IMR-90 (cell line): ENCODE measurements around the gene TRPC4AP. TPM values are rescaled to one million over a fixed set of nuclear protein-coding genes. Genes with fewer than 3 reads are reported as not detected.

Experiments
- ATAC-seq: fragments of 200-7000 bp; cut with Tn5 transposase; 2 replicates; pipeline ENCODE4 v1.9.1; 2020; ENCODE audit warnings: low read depth, mild to moderate bottlenecking, moderate library complexity
- BruUV-seq: library from RNA; stranded (reverse); fragments of 400-500 nt; replicated peaks from 2 replicates; lab custom pipeline; 2021; lab: Mats Ljungman, UMichigan
- CTCF ChIA-PET: fragments of 300-600 bp; formaldehyde crosslinking; extraction: SDS; loops from one replicate; lab custom pipeline; 2021; ENCODE audit warnings: antibody characterized with exemption; lab: Yijun Ruan, JAX
- POLR2A ChIA-PET: fragments of 300-600 bp; sonication (Branson Sonifier 250); formaldehyde crosslinking; loops from one replicate; lab custom pipeline; 2022; ENCODE audit warnings: antibody characterized with exemption; ENCODE audit not compliant: unreplicated experiment; lab: Charles Lee
- DNase-seq: peaks from one replicate; pipeline ENCODE4 v3.0.0; 2013
- H2AFZ ChIP-seq: replicated peaks from 2 replicates; pipeline ENCODE3; 2013; ENCODE audit warnings: low read length, mild to moderate bottlenecking; ENCODE audit not compliant: poor library complexity
- H2AK5ac ChIP-seq: 2 replicates; pipeline ENCODE4 v1.6.1; 2013; ENCODE audit warnings: low read depth, low read length, inconsistent platforms
- H2AK9ac ChIP-seq: replicated peaks from 2 replicates; pipeline ENCODE3; 2013; ENCODE audit warnings: mild to moderate bottlenecking, low read depth, low read length, moderate library complexity; ENCODE audit not compliant: poor library complexity
- H2BK120ac ChIP-seq: 2 replicates; pipeline ENCODE4 v1.6.1; 2013; ENCODE audit warnings: low read depth, low read length, inconsistent platforms
- H2BK15ac ChIP-seq: 3 replicates; pipeline ENCODE4 v1.6.1; 2013; ENCODE audit warnings: low read depth, low read length, inconsistent platforms
- H2BK20ac ChIP-seq: 2 replicates; pipeline ENCODE4 v1.6.1; 2013; ENCODE audit warnings: low read depth, mild to moderate bottlenecking, inconsistent platforms, low read length, moderate library complexity
- H2BK5ac ChIP-seq: 2 replicates; pipeline ENCODE4 v1.6.1; 2013; ENCODE audit warnings: mild to moderate bottlenecking, low read depth, low read length, inconsistent platforms; ENCODE audit not compliant: poor library complexity, severe bottlenecking
- H3K14ac ChIP-seq: replicated peaks from 2 replicates; pipeline ENCODE4 v1.6.1; 2013; ENCODE audit warnings: low read depth, low read length, inconsistent platforms
- H3K18ac ChIP-seq: 2 replicates; pipeline ENCODE4 v1.6.1; 2013; ENCODE audit warnings: low read depth, low read length, control low read depth
- H3K23ac ChIP-seq: 2 replicates; pipeline ENCODE4 v1.6.1; 2013; ENCODE audit warnings: low read depth, low read length, inconsistent platforms
- H3K27ac ChIP-seq: 2 replicates; pipeline ENCODE4 v1.5.1; 2013; ENCODE audit warnings: mild to moderate bottlenecking, control low read depth, low read length; ENCODE audit not compliant: insufficient read depth
- H3K27me3 ChIP-seq: 2 replicates; pipeline ENCODE4 v1.6.1; 2013; ENCODE audit warnings: low read length; ENCODE audit not compliant: control insufficient read depth, insufficient read depth
- H3K36me3 ChIP-seq: 2 replicates; pipeline ENCODE4 v1.6.1; 2013; ENCODE audit warnings: low read length, mixed read lengths; ENCODE audit not compliant: control insufficient read depth, insufficient read depth
- H3K4ac ChIP-seq: 2 replicates; pipeline ENCODE4 v1.6.1; 2013; ENCODE audit warnings: low read depth, low read length, inconsistent platforms
- H3K4me1 ChIP-seq: 2 replicates; pipeline ENCODE4 v1.6.1; 2013; ENCODE audit warnings: low read length, mixed read lengths; ENCODE audit not compliant: control insufficient read depth, insufficient read depth
- H3K4me2 ChIP-seq: 2 replicates; pipeline ENCODE4 v1.6.1; 2013; ENCODE audit warnings: low read depth, mild to moderate bottlenecking, control low read depth, low read length, moderate library complexity
- H3K4me3 ChIP-seq: 2 replicates; pipeline ENCODE4 v1.5.1; 2013; ENCODE audit warnings: low read depth, mild to moderate bottlenecking, control low read depth, low read length, moderate library complexity; ENCODE audit not compliant: insufficient read depth
- H3K56ac ChIP-seq: 2 replicates; pipeline ENCODE4 v1.6.1; 2013; ENCODE audit warnings: low read length, inconsistent platforms; ENCODE audit not compliant: insufficient read depth; ENCODE audit errors: extremely low read depth
- H3K79me1 ChIP-seq, 2 experiments: 2 replicates each; pipeline ENCODE4 v1.6.1; 2013; ENCODE audit warnings: low read length in 2 of 2, inconsistent platforms in 1 of 2, low read depth in 1 of 2
- H3K9ac ChIP-seq: 2 replicates; pipeline ENCODE4 v1.6.1; 2013; ENCODE audit warnings: low read depth, low read length, control low read depth
- H3K9me1 ChIP-seq: 2 replicates; pipeline ENCODE4 v1.6.1; 2013; ENCODE audit warnings: low read length, inconsistent platforms; ENCODE audit not compliant: insufficient read depth
- H3K9me3 ChIP-seq: 2 replicates; pipeline ENCODE4 v1.6.1; 2013; ENCODE audit warnings: low read length; ENCODE audit not compliant: control insufficient read depth, insufficient read depth
- H4K20me1 ChIP-seq: 2 replicates; pipeline ENCODE4 v1.6.1; 2013; ENCODE audit warnings: low read length, inconsistent platforms; ENCODE audit not compliant: insufficient read depth
- H4K5ac ChIP-seq: 2 replicates; pipeline ENCODE4 v1.6.1; 2013; ENCODE audit warnings: mild to moderate bottlenecking, low read depth, low read length, control low read depth
- H4K8ac ChIP-seq, 2 experiments: 2 replicates each; pipeline ENCODE4 v1.6.1; 2013; ENCODE audit warnings: low read depth in 2 of 2, low read length in 2 of 2, control low read depth in 1 of 2, inconsistent platforms in 1 of 2
- H4K91ac ChIP-seq: 2 replicates; pipeline ENCODE4 v1.6.1; 2013; ENCODE audit warnings: low read depth, low read length, inconsistent platforms; ENCODE audit not compliant: insufficient read depth
- BHLHE40 ChIP-seq: fragments of 150-350 bp; IDR thresholded peaks from 2 replicates; pipeline ENCODE4 v1.6.1; 2016; ENCODE audit warnings: mild to moderate bottlenecking, low read depth, low read length
- CEBPB ChIP-seq: IDR thresholded peaks from 2 replicates; pipeline ENCODE4 v1.6.1; 2012; ENCODE audit warnings: low read depth, low read length, improper control_type of control experiment
- CHD1 ChIP-seq: IDR thresholded peaks from 2 replicates; pipeline ENCODE4 v1.6.1; 2012; ENCODE audit warnings: low read depth, low read length, improper control_type of control experiment
- ELK1 ChIP-seq: fragments of 150-350 bp; IDR thresholded peaks from 2 replicates; pipeline ENCODE4 v1.6.1; 2016; ENCODE audit warnings: low read depth, mild to moderate bottlenecking, low read length, moderate library complexity, borderline replicate concordance
- FOS ChIP-seq: fragments of 150-350 bp; IDR thresholded peaks from 2 replicates; pipeline ENCODE4 v1.6.1; 2016; ENCODE audit warnings: low read depth, low read length
- MAFK ChIP-seq: IDR thresholded peaks from 2 replicates; pipeline ENCODE4 v1.6.1; 2012; ENCODE audit warnings: low read depth, low read length, improper control_type of control experiment
- MAZ ChIP-seq: IDR thresholded peaks from 2 replicates; pipeline ENCODE4 v1.6.1; 2012; ENCODE audit warnings: low read depth, mild to moderate bottlenecking, low read length, improper control_type of control experiment, moderate library complexity, borderline replicate concordance
- MXI1 ChIP-seq: IDR thresholded peaks from 2 replicates; pipeline ENCODE4 v1.6.1; 2012; ENCODE audit warnings: low read depth, mild to moderate bottlenecking, low read length, moderate library complexity, borderline replicate concordance
- NFE2L2 ChIP-seq: fragments of 150-350 bp; IDR thresholded peaks from 2 replicates; pipeline ENCODE4 v1.6.1; 2016; ENCODE audit warnings: low read depth, mild to moderate bottlenecking, low read length
- POLR2A ChIP-seq: IDR thresholded peaks from 2 replicates; pipeline ENCODE4 v1.6.1; 2012; ENCODE audit warnings: mild to moderate bottlenecking, low read depth, low read length
- RAD21 ChIP-seq: IDR thresholded peaks from 2 replicates; pipeline ENCODE4 v1.6.1; 2012; ENCODE audit warnings: low read length, improper control_type of control experiment
- RCOR1 ChIP-seq: IDR thresholded peaks from 2 replicates; pipeline ENCODE4 v1.6.1; 2012; ENCODE audit warnings: mild to moderate bottlenecking, low read length, improper control_type of control experiment; ENCODE audit not compliant: insufficient replicate concordance
- RFX5 ChIP-seq: IDR thresholded peaks from 2 replicates; pipeline ENCODE4 v1.8.0; 2012; ENCODE audit warnings: low read depth, mild to moderate bottlenecking, low read length, moderate library complexity
- SMC3 ChIP-seq: fragments of 150-350 bp; IDR thresholded peaks from 2 replicates; pipeline ENCODE4 v1.6.1; 2016; ENCODE audit warnings: low read depth, mild to moderate bottlenecking, antibody characterized with exemption, low read length, moderate library complexity
- dilution Hi-C: fragments of 300-500 bp; cut with HindIII; formaldehyde crosslinking; loops from one replicate; pipeline ENCODE4 v1.14.3; 2018; ENCODE audit warnings: low sequenced_read_pairs; ENCODE audit not compliant: unreplicated experiment
- in situ Hi-C: fragments of 300-500 bp; cut with MboI; formaldehyde crosslinking; loops from 3 replicates; pipeline ENCODE4 v1.14.3; 2019; ENCODE audit warnings: low sequenced_read_pairs, inconsistent platforms, mixed read lengths
- intact Hi-C: fragments of 100-400 bp; cut with micrococcal nuclease; formaldehyde crosslinking; loops from 2 replicates; pipeline ENCODE4 v1.10.0; 2022
- polyA plus RNA-seq, 3 experiments: library from polyadenylated mRNA; depleted of rRNA; stranded (reverse); fragments of >200 nt; gene quantifications; 2 replicates each; pipeline ENCODE4 v1.2.3, GENCODE V29; 2012; ENCODE audit warnings: low replicate concordance in 1 of 3
- total RNA-seq: library from RNA; depleted of rRNA; stranded (reverse); fragments of >200 nt; gene quantifications from 2 replicates; pipeline ENCODE4 v1.2.3, GENCODE V29; 2012
- TF ChIP-seq, protein P1 (sequence below): fragments of 150-350 bp; IDR thresholded peaks from 2 replicates; pipeline ENCODE4 v1.6.1; 2017; ENCODE audit warnings: mild to moderate bottlenecking, antibody characterized with exemption, low read length, low read depth
- TF ChIP-seq, protein P2 (sequence below): conservative IDR thresholded peaks from 2 replicates; pipeline ENCODE4 v1.5.1; 2012; ENCODE audit warnings: mild to moderate bottlenecking, low read depth, low read length, improper control_type of control experiment

TRPC4AP gene
- total and polyA plus RNA-seq, 2 of the 4 experiments (the other 2 are of a cell fraction): 41.0 to 81.0 TPM

DNA sequence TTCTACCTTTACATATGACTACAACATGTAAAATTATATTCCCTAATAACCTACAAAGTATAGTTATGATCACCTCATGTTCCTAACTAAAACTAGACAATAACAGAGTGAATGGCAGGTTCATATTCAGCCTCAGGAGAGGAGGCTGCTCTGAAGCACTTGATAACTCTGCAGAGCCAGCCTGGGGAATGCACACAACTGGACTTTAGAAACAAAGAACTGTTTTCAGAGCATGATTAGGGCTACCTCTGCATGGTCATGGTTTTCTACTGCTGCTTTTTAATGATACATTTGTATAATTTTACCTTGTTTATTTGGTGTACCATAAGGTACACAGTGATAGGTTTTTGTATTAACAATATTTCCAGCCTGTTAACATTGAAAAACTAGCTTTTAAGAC is 50.3 kb downstream of the TRPC4AP start:
- TF ChIP-seq RCOR1: no peak
- no peak for TF ChIP-seq RFX5
- no peak for TF ChIP-seq RAD21
- TF ChIP-seq, protein P1, sequence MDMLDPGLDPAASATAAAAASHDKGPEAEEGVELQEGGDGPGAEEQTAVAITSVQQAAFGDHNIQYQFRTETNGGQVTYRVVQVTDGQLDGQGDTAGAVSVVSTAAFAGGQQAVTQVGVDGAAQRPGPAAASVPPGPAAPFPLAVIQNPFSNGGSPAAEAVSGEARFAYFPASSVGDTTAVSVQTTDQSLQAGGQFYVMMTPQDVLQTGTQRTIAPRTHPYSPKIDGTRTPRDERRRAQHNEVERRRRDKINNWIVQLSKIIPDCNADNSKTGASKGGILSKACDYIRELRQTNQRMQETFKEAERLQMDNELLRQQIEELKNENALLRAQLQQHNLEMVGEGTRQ: no peak
- no peak for TF ChIP-seq MAZ
- TF ChIP-seq CEBPB: no peak
- TF ChIP-seq MXI1: no peak
- TF ChIP-seq MAFK: no peak
- no peak for TF ChIP-seq CHD1
- TF ChIP-seq, protein P2, sequence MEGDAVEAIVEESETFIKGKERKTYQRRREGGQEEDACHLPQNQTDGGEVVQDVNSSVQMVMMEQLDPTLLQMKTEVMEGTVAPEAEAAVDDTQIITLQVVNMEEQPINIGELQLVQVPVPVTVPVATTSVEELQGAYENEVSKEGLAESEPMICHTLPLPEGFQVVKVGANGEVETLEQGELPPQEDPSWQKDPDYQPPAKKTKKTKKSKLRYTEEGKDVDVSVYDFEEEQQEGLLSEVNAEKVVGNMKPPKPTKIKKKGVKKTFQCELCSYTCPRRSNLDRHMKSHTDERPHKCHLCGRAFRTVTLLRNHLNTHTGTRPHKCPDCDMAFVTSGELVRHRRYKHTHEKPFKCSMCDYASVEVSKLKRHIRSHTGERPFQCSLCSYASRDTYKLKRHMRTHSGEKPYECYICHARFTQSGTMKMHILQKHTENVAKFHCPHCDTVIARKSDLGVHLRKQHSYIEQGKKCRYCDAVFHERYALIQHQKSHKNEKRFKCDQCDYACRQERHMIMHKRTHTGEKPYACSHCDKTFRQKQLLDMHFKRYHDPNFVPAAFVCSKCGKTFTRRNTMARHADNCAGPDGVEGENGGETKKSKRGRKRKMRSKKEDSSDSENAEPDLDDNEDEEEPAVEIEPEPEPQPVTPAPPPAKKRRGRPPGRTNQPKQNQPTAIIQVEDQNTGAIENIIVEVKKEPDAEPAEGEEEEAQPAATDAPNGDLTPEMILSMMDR: no peak
- no peak for TF ChIP-seq BHLHE40
- no peak for TF ChIP-seq NFE2L2
- no peak for TF ChIP-seq FOS
- no peak for TF ChIP-seq POLR2A
- no peak for TF ChIP-seq ELK1
- no peak for TF ChIP-seq SMC3
- H3K23ac ChIP-seq: no peak overlapping the region
- no peak overlapping the region for H2BK20ac ChIP-seq
- H3K9ac ChIP-seq: no peak overlapping the region
- no peak overlapping the region for H3K4me2 ChIP-seq
- H4K5ac ChIP-seq: no peak overlapping the region
- H2BK5ac ChIP-seq: no peak overlapping the region
- H3K4me1 ChIP-seq: peaks cover 4% of the 10 kb centered on the region; the same call in 1 of the 2 replicates
- no peak overlapping the region for H2BK120ac ChIP-seq
- ChIA-PET CTCF (no interaction called here), POLR2A (no interaction called here)
- no peak overlapping the region for H4K91ac ChIP-seq
- H3K27ac ChIP-seq: no peak overlapping the region
- H3K27me3 ChIP-seq: no peaks in the 10 kb centered on the region
- H3K4ac ChIP-seq: no peak overlapping the region
- H4K8ac ChIP-seq: no peak overlapping the region
- H3K9me3 ChIP-seq: no peaks in the 10 kb centered on the region
- no peak overlapping the region for H3K18ac ChIP-seq
- intact Hi-C loops (loop anchor here (5.0 kb wide), 1 partner anchor 40 kb away; no protein-coding TSS in a partner anchor), in situ Hi-C loops (no loop called here), dilution Hi-C loops (no loop called here)
- H3K9me1 ChIP-seq: peaks cover 17% of the 10 kb centered on the region
- peaks cover 19 to 67% of the 10 kb centered on the region in 2 experiments; a peak in 3 of 4 replicates for H3K79me1 ChIP-seq
- no peak overlapping the region for H2AFZ ChIP-seq
- H3K36me3 ChIP-seq: peaks cover 28% of the 10 kb centered on the region
- H2AK5ac ChIP-seq: no peak overlapping the region
- peaks cover 14% of the 10 kb centered on the region; the same call in 1 of the 2 replicates for H4K20me1 ChIP-seq
- H2BK15ac ChIP-seq: no peak overlapping the region
- no TSS peak for BruUV-seq
- H3K56ac ChIP-seq: no peak overlapping the region
- H3K14ac ChIP-seq: no peak overlapping the region
- ATAC-seq (no peak), DNase-seq (no peak)
- H2AK9ac ChIP-seq: no peak overlapping the region
- no peak overlapping the region for H3K4me3 ChIP-seq
